Measurements from ENCODE around the gene NES.

DNA sequence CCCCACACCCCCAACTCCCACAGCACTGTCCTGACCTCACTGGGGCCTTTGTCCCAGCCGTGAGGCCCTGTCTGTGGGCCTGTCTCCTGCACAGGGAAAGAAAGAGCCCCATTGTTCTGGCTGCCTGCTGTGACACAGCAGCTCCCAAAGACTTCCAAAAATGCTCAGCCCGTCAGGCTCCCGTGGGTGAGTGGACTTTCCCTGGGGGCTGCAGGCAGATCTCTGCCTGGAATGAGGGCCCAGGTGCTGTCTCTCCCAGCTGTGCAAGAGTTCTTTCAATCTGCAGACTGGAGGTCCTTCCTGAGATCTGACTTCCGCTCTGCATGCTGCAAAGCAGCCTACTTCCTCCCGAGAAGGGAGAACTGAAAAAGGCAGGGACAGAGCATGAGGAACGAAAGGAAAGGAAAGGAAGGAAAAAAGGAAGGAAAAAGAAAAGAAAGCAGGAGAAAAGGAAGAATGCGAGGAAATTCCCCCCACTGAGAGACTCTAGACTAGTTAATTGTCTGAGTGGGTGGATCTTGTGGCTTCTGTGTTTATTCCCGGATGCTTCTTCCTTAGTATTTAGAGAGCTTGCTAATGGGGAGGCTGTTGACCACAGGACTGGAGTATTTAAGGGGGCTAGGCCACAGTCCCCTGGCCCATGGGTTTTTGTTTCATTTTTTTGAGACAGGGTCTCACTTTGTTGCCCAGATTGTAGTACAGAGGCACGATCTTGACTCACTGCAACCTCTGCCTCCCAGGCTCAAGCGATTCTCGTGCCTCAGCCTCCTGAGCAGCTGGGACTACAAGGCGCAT lies 15.0 kb downstream of the NES start:
- TF ChIP-seq, protein P1, sequence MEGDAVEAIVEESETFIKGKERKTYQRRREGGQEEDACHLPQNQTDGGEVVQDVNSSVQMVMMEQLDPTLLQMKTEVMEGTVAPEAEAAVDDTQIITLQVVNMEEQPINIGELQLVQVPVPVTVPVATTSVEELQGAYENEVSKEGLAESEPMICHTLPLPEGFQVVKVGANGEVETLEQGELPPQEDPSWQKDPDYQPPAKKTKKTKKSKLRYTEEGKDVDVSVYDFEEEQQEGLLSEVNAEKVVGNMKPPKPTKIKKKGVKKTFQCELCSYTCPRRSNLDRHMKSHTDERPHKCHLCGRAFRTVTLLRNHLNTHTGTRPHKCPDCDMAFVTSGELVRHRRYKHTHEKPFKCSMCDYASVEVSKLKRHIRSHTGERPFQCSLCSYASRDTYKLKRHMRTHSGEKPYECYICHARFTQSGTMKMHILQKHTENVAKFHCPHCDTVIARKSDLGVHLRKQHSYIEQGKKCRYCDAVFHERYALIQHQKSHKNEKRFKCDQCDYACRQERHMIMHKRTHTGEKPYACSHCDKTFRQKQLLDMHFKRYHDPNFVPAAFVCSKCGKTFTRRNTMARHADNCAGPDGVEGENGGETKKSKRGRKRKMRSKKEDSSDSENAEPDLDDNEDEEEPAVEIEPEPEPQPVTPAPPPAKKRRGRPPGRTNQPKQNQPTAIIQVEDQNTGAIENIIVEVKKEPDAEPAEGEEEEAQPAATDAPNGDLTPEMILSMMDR (IDR thresholded peaks at IDR 0.05; ENCODE audit: low read length): no peak
- TF ChIP-seq EZH2 (IDR thresholded peaks at IDR 0.05; ENCODE audit: borderline replicate concordance, low read length): no peak
